T-helper 1 cell (primary cell): ENCODE measurements around the gene MARK3.
A peak's percentile ranks its signal among the peaks of the same experiment; 100 is the strongest.
"Not testable (repeated sequence)": the region's sequence is repeated elsewhere in the genome, so short reads cannot be mapped to it uniquely, and the experiment has no call there.

Source experiments
- DNase-seq, 5 donors: peaks; one replicate each; pipeline ENCODE4 v3.0.0-alpha.2; 2012 to 2020
- total RNA-seq, 4 donors: gene quantifications; one replicate each; lab custom pipeline; 2026; lab: John Stamatoyannopoulos, UW

The MARK3 gene
- 142 to 181 (median 161) reads per million in 4 donors for total RNA-seq

GRCh38 chr14:103385152-103385928 is at the start of gene MARK3:
TSS of gene MARK3 (plus strand) at chr14:103385415. CDS start at chr14:103386030, 615 bp downstream.
- peak; percentile 93 to 97 (median 94) for DNase-seq

GRCh38 chr14:103336191-103336590 is 49.0 kb upstream of the MARK3 start:
- no peak for DNase-seq

- DNase-seq: no peak
These were observed 47.4 kb upstream of the MARK3 start for GRCh38 chr14:103337794-103338193.

GRCh38 chr14:103339561-103339960 is 45.7 kb upstream of the MARK3 start:
- DNase-seq: no peak

- no peak for DNase-seq
These were observed 44.6 kb upstream of the MARK3 start for GRCh38 chr14:103340480-103341212.

- no peak for DNase-seq
These were observed 43.7 kb upstream of the MARK3 start for GRCh38 chr14:103341250-103342129.

- no peak for DNase-seq
These were observed 41.9 kb upstream of the MARK3 start for GRCh38 chr14:103343164-103343879.

- DNase-seq: no peak
These were observed 41.1 kb upstream of the MARK3 start for GRCh38 chr14:103343905-103344797.

- no peak for DNase-seq
These were observed 38.9 kb upstream of the MARK3 start for GRCh38 chr14:103346286-103346685.

GRCh38 chr14:103347091-103347815 is 38.0 kb upstream of the MARK3 start:
- no peak for DNase-seq

- DNase-seq: no peak
These were observed 37.1 kb upstream of the MARK3 start for GRCh38 chr14:103348154-103348553.

GRCh38 chr14:103349982-103350381 is 35.2 kb upstream of the MARK3 start:
- no peak for DNase-seq

GRCh38 chr14:103353362-103353761 is 31.9 kb upstream of the MARK3 start:
- DNase-seq: no peak

GRCh38 chr14:103354141-103354540 is 31.1 kb upstream of the MARK3 start:
- no peak for DNase-seq

- DNase-seq: no peak
These were observed 29.1 kb upstream of the MARK3 start for GRCh38 chr14:103356024-103356682.

GRCh38 chr14:103357552-103357951 is 27.7 kb upstream of the MARK3 start:
- not testable (repeated sequence) for DNase-seq

- DNase-seq: no peak
These were observed 24.7 kb upstream of the MARK3 start for GRCh38 chr14:103360548-103360947.

- peak in 1 of 5 donors; percentile 41 for DNase-seq
These were observed 23.3 kb upstream of the MARK3 start for GRCh38 chr14:103361867-103362266.

GRCh38 chr14:103362780-103363179 is 22.4 kb upstream of the MARK3 start:
- no peak for DNase-seq

GRCh38 chr14:103366741-103367140 is 18.5 kb upstream of the MARK3 start:
- DNase-seq: no peak
